Right renal cortex interstitium (tissue), 3 donors: ENCODE measurements around the gene RBMS3. TPM values are rescaled to one million over a fixed set of nuclear protein-coding genes. Genes with fewer than 3 reads are reported as not detected.

Source experiments
- DNase-seq, 3 donors: peaks; one replicate each; pipeline ENCODE4 v3.0.0-alpha.2; 2013; ENCODE audit warnings: low read depth in 3 of 3, low spot score in 2 of 3
- polyA plus RNA-seq, 3 donors: library from polyadenylated mRNA; unstranded; fragments of 120-200 nt; gene quantifications; one replicate each; pipeline ENCODE4 v1.2.1, GENCODE V29; 2013; ENCODE audit not compliant: insufficient read length in 3 of 3

RBMS3 gene
- polyA plus RNA-seq, 3 donors = 11.6 to 15.4 (median 12.5) TPM

DNA sequence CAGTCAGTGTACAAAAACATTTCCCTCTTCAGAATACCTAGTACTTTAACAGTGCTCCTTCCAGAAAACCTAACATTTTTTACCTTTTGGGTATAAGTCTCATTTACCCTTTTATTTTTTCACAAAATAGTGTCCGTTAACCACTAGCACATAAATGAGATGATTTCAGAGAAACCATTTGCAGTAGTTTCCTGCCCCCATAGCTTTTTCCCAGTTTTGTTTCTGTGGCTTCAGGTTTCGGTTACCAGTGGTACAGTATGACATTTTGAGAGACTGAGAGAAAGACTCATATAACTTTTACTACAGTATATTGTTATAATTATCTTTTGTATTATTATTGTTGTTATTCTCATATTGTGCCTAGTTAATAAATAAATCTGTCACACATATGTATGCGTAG lies 6.2 kb upstream of the RBMS3 start:
- no peak for DNase-seq

DNA sequence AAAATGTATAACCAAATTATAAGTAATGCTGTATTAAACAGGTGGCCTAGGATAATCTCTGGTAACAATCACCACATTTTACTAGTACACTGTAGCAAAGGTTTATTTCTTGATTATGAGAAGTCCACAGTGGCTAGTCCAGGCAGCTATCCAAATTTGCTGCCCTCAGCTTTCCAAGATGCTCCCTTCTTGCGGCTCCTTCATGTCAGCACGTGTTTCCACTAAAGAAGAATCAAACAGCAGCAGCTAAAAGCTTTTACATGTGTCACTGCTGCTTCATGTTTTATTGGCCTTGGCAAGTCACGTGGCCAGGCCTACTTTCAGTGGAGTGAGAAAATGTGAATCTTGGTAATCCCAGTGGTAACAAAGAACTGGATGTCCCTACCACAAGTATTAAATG lies 5.6 kb upstream of the RBMS3 start:
- DNase-seq = no peak

DNA sequence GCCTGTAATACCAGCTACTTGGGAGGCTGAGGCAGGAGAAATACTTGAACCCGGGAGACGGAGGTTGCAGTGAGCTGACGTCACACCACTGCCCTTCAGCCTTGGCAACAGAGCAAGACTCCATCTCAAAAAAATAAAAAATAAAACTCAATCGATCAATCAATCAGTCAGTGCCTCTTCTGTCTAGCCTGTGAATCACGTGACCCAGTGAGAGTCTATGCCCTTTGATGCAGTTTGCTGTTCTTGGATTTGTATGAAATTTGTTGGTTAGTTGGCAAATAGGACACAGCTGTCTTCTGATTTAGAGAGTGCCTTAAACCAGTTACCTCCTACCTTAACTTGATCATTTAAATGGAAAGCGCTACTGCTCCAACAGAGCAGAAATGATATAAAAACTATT lies 3.6 kb upstream of the RBMS3 start:
- DNase-seq = no peak

DNA sequence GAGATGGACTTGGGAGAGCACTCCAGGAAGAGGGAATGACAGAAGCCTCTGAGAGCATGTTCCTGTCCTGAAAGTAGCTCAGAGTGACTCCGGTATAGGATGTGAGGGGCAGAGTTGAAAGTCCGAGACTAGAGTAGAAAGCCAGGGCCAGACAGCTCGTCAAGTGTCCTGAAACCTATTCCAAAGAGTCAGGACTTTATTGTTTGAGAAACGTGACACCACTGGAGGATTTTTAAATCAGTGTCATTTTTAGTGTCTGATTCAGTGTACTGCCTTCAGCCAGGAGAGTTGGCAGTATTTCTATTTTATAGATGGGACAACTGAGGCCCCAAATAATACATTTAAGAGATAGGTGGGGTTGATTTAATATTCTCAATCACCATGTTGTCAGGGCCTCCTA lies 1.6 kb upstream of the RBMS3 start:
- DNase-seq = no peak

DNA sequence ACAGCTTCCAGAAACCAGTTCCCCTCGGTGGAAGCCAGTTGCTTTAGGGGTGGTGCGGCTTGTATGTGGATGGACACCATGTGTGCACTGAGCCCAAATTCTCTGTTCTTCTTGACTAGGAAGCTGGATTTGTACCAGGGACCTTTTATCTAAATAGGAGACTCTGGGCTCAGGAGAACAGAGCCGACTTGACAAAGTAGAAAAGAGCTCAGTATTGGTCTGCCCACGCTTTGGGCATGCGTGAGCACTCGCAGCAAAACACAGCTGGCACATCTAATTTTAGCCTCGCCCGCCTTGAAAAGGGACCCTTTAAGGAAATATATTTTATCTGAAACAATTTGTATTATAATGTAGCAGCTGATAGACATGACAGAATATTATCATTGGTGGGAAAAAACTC lies 1.1 kb upstream of the RBMS3 start:
- DNase-seq = no peak

DNA sequence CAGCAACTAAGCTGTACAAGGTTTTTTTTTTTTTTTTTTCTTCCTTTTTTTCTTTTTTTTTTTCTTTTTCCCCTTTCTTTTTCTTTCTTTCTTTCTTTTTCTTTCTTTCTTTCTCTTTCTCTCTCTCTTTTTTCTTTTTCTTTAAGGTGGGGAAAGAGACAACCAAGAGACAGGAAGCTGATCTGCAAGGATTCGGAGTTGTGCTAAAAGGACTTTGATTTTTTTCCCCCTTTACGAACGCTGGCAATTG lies 148 bp downstream of the RBMS3 start:
- DNase-seq = no peak

DNA sequence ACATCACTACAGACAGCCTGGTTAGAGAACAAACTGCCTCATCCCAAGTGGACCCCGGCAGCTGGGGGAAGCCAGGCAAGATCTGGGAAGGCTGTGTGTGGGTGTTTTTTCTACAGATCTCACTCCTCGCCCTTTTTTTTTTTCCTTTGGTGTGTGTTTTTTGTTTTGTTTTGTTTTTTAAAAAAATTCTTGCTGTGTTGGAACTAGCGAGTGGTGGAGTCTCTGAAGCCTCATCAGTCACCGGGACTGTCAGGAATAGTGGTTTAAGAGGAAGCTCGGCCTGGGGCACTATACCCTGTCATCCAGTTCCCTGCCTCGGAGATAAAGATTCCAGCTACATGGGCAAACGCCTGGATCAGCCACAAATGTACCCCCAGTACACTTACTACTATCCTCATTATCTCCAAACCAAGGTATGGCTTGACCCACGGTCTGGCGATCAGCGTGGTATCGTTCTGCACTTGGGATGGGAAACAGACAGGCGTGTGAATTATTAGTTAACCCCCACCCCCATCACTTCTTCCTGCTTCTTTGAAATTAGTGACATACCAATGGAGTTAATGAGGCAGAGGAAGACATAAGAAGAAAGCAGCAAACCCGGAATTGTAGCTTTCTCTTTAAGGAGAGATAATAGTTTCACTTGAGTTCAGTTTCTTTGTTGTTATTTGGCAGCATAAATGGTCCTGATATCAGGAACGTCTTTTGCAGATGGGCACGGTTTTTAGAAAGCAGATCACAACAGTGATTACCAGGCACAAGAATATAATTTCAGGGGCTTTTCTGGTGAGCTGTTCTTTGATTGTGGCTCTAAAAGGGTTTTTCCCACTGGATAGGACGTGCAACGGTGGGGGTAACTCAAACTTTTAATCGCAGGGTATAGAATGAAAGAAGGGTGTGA lies 722 bp downstream of the RBMS3 start:
- DNase-seq = no peak

DNA sequence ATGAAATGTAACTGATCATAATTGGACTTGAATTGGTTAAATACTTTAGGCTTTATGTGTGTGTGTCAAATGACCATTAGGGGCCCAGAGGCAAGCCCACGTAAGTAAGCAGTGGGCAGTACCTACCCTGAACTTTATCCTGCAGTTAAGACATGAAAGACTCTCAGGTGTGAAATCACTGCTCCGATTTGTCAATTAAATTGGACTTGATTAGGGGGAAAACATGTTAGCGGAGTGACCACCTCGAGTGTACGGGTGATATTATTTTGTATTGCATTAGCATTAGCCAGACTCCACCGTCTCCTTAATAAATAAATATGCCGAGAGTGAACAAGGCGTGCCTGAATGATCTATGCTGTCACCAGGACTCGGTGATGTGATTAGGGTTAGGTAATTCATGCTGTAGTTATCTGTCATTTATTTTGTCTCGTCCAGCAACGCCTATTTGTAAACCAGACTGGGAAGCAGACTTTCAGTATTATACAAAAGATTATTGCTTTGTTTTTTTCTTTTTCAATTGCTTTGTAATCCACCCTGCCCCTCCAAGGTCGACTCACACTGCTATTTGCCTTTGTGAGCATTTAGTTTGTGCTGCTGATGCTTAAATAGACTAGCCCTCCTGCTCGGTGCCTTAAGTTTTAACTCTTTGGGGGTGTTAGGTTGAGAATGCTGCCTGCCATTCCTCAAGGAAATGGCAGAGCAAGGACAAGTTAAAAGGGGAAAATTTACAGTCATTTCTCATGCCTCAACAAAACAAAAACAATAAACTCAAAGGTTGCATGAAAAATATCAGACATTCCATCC lies 1.8 kb downstream of the RBMS3 start:
- no peak for DNase-seq

DNA sequence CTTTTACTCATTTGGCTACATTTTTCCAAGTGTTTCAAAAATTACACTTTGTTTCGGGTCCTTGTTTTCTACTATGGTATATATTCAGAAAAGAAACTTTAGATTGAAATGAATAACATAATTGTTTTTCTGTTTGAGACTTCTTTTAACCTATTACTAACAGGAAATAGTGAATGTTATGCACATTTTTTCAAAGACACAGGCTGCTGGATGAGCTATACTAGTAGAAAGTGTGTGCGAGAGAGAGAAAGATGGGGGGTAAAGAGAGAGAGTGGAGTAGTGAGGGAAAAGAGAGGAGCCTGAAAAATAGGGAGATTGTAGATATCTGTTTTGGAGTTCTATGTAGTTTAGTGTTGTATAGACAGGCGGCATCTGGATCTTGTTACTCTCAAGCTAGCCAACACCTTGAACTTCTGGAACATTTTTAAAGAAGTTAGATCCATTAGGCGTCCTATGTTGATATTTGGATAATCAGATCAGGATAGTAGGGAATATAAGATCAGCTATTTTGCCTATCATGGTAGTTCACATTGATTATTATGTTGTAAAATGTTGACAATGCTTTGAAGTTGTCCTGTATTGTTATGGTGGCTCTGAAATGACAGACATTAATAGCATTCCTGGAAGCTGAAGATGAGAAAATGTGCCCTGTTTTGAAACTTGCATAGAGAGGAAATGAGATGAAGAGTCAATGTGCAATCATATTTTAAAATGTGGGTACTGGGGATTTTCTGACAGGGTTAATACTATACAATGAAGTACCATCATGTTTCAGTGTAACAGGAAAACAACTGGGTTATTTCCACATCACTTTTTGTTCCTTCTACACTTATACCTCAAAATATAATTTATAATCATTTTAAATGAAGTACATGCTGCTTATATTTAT lies 2.6 kb downstream of the RBMS3 start:
- DNase-seq = no peak

DNA sequence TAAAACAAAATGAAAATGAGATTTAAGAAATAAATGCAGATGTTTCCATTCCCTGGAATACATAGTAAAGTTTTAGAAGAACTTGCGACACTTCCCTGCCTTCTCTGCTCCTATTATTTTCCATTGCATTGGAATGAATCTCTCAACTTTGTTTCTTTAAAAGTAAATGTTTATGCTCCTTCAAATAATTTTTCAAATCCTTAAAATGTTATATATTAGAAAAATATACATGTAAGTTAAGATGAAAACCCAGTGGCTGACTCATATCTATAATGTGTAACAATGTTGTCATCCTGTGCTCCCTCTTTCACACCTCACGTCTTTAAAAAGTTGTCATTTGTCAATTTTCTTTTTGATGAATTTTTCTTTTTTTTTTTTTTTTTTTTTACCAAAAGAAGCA lies 3.6 kb downstream of the RBMS3 start:
- no peak for DNase-seq

DNA sequence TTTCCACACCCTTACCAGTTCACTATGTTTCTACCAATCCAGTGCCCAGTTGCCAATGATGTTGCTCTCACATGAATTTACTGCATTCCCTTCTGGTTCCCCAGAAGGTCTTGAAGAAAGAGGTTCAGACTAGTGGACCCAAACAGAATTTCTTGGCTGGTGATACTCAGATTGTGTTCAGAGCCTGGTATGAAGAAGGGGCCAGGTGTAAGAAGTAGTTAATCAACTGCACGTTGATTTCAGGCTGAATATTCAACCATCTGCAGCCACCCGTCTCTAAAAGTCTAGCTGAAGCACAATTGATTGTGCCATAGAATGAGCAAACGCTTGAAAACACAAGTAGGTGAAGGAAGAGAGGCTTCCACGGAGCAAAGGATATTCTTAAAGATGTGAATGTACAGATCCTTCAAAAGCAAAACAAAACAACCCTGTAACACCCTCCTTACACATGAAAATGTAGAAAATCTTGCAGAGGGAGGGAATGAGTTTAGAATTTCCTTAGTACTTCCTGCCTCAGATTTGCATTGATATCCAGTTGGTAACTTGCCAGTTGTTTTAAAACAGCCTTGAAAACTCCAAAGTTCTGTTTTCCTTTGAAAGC lies 4.7 kb downstream of the RBMS3 start:
- no peak for DNase-seq

DNA sequence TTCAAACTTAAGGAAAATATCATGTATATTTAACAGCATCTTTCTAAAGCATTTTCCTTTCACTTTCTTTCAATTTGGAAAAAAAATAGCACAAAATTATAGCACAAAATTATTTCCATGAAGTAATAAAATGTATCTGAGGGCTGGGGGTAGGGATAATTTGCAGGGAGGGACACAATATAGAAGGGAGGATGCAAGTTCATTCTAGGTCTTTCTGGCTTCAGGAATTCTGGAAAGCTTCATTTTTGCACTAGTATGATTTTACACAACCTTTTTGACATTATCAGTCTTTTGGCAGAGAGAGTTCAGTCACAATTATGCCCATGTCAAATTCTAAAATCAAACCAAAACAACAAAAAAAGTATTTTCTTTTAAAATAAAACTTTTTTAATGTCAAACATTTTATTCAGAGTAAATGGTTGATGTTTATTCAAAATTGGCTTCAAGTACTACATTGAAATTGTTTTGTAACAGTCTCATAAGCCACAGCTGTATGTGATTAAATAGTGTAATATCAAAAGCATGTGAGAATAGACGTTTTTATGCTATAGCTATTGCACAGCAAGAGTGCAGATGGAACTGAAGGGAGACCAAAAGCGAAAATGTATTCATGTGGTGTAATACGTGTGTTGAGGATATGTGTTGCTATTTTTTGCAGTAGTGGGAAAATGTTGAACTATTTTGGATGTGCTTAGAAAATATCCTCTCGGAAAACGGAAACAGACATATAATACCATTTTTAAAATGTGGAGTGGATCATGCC lies 5.8 kb downstream of the RBMS3 start:
- no peak for DNase-seq

DNA sequence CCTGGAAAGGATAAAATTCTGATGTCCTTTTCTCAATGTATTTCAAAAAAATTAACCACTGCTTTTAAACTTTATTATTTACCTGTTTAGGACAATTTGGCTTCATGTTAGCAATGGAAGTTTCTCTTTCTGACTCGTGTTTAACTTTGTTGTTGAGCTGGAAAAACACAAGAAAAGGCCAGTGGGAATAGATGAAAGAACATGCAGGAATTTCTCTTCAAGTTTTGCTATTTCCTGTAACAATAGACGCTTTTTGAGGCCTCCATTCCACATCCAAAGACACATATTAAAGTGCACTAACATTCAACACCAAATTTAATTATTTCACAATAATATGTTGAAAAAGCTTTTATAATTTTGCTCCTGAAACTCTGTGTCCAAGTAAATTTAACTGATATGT lies 9.7 kb downstream of the RBMS3 start:
- no peak for DNase-seq

DNA sequence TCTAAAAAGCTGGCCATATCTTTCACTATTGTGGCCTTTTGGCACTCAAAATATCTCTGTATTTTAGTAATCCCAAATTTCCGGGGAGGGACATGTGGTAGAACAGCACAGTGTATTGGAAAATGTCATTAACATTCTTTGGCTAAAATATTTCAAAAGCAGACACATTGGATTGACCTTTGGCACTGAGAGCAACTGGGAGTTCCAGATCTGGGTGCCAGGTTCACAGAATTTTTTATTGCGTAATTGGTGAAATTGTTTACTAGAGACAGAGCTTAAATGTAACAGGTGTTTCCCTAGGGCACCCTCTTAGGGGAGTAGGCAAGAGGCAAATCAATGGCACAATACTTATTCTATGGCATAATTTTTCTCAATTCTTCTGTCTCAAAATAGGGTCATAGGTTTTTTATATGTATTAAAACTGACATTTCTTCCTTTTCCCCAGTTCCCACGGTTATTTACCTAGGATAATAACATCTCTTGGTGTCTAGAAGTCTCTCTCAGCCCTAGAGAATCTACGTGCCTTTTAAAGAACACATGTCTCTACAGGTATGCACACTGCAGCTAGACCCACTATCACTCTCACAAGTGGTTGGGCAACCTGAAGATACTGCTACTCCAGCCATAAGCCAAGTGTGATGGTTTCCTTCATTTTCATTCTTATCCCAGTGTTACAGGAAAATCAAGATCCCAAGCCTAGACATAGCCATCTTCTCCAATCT lies 10.6 kb downstream of the RBMS3 start:
- no peak for DNase-seq

DNA sequence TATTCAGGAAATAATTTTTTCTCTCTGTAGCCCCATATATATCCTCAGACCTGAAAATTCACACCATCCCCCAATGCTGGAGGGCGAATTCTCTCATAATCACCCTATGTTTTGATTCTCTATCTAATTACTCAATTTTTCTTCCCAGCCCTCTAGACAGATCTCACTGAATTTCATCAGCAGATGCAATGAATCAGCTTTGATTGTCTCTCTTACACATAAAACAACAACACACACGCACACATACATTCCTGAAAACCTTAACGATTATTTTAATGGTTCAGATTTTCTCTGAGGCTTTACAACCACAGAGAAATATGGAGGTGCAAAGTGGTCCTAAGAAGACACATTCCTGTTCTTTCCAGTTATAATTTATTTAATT lies 11.1 kb downstream of the RBMS3 start:
- DNase-seq = no peak

DNA sequence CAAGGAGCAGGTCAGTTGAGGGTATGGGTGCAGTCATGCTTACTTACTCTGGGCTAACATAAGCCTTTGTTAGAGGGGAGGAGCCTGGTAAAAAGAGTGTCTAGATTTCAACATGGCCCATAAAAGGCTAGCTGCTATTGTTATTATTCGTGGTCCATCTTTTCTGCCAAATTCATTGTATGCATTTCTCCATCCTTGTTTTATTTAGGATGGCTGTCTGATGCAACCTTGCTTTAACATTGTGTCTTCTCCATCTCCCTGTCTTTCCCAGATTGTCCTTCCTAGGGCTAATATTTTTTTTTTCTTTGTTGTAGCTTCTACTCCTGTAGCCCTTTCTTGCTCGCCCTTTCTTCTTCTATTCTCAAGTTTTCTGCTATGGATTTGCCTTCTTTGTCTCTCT lies 12.6 kb downstream of the RBMS3 start:
- no peak for DNase-seq

DNA sequence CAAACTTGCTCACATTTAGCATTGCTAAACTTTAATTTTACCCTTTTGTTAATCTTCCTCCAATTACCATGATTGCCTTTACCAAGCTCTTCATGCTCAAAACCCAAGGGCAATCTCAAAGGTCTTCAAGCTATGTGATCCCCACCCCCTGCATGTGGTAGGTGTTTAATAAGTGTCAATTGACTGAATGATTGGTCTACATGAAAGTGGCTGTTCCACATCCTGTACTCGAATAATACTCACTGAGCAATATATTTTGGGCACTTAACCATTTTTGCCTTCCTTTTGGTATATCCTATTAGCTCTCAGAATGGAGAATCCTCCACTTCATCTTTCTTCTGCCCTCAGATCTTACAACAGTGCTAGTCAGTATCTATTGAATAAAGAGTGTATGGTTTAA lies 17.1 kb downstream of the RBMS3 start:
- no peak for DNase-seq

DNA sequence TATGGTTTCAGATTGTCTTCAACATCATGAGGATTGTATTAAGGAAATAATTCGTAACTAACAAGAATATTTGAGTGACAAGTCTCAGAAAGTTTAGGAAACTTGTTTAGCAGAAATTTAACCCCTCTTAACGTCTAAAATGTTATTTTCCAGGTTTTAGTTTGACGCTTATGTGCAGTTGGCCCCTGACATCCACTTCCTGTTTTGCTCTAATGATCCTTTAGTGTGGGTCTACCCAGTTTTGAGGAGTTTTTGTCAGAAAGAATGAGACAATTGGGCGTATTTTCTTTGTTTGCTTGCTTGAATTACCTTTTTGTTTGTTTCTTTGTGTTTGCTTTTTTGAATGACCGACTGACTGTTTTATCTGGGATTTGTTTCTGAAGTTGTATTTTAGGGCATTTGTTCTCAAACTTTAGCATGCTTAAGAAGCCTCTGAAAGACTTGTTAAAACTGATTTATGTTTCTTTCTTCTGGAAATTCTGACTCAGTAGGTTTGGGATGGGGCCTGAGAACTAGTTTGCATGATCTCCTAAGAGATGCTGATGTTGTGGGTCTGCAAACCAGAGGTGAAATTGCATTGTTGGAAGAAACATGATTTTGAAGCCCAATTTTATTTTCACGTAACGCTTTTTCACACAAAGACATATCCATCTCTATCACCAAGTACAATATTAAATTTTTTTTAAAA lies 20.6 kb downstream of the RBMS3 start:
- no peak for DNase-seq

DNA sequence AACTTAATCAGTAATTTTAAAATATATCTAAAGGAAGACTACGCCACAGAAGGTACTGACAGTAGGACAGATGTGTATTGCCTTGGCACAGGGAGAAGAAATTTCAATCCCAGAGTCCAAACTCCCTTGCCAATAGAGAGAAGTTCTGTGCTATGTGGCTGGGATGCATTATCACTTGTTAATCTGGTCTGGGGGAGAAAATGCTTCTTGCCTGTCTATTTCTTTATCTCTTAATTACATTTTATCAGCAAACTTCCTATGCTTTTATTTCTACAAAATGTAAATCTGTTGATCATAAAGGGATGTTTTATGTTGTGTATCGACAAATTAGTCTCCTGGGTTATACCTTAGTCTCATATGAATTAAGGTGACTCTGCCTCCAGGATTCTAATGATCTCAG lies 21.7 kb downstream of the RBMS3 start:
- DNase-seq = no peak
